HEK293T (cell line): Measurements from ENCODE around the gene MYOG.

ENCODE experiments used
- BHLHE40 ChIP-seq: fragments of 450-650 bp; IDR thresholded peaks from 2 replicates; pipeline ENCODE4 v1.6.1; 2016; ENCODE audit warnings: mild to moderate bottlenecking, moderate library complexity, borderline replicate concordance
- FOXA1 ChIP-seq: fragments of 450-650 bp; IDR thresholded peaks from 2 replicates; pipeline ENCODE4 v1.6.1; 2016; ENCODE audit warnings: mild to moderate bottlenecking
- NFRKB ChIP-seq: fragments of 450-650 bp; IDR thresholded peaks from 2 replicates; pipeline ENCODE4 v1.6.1; 2016; ENCODE audit warnings: mild to moderate bottlenecking, moderate library complexity
- SUZ12 ChIP-seq: fragments of 450-650 bp; IDR thresholded peaks from 2 replicates; pipeline ENCODE4 v1.6.1; 2016; ENCODE audit warnings: mild to moderate bottlenecking

DNA sequence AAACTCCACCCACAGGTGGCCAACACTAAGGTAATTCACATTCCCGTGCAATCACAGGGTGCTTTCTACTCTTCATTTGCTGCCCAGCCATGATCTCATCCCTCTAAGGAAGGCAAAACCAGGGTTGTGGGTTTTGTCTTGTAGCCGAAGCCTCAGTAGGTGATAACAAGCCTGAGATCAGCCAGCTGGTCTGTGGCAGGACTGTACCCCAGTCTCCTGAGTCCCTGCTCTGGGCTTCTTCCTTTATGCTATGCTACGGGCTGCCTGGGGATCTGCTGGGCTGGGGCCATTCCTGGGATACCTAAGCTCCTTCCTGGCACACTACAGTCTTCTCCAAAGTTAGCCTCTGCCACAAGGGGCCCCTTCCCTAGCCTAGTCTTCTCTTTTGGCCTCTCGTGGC is 49.7 kb downstream of the MYOG start:
- no peak for TF ChIP-seq FOXA1
- no peak for TF ChIP-seq BHLHE40
- no peak for TF ChIP-seq SUZ12
- no peak for TF ChIP-seq NFRKB
